SJSA1 (cell line): ENCODE measurements around the gene LOXL4. TPM values are rescaled to one million over a fixed set of nuclear protein-coding genes. Genes with fewer than 3 reads are reported as not detected.

ENCODE experiments used
- DNase-seq, 2 experiments: peaks; one replicate each; pipeline ENCODE4 v3.0.0-alpha.2; 2015 to 2020; ENCODE audit warnings: low spot score in 2 of 2, low read depth in 1 of 2
- H3K27ac ChIP-seq: fragments of 250-450 bp; sonication (Bioruptor Pico); 2 replicates; pipeline ENCODE4 v1.5.1; 2020; ENCODE audit warnings: mild to moderate bottlenecking, moderate library complexity
- H3K27me3 ChIP-seq: fragments of 250-450 bp; sonication (Bioruptor Pico); replicated peaks from 2 replicates; pipeline ENCODE4 v1.5.1; 2020; ENCODE audit warnings: mild to moderate bottlenecking, moderate library complexity
- H3K36me3 ChIP-seq: fragments of 250-450 bp; sonication (Bioruptor Pico); 2 replicates; pipeline ENCODE4 v1.5.1; 2020; ENCODE audit warnings: mild to moderate bottlenecking
- H3K4me1 ChIP-seq: fragments of 250-450 bp; sonication (Bioruptor Pico); replicated peaks from 2 replicates; pipeline ENCODE4 v1.6.1; 2021; ENCODE audit warnings: mild to moderate bottlenecking
- H3K4me3 ChIP-seq: fragments of 250-450 bp; sonication (Bioruptor Pico); 2 replicates; pipeline ENCODE4 v1.5.1; 2020; ENCODE audit warnings: mild to moderate bottlenecking
- H3K9me3 ChIP-seq: fragments of 250-450 bp; sonication (Bioruptor Pico); replicated peaks from 2 replicates; pipeline ENCODE4 v1.5.1; 2020; ENCODE audit warnings: mild to moderate bottlenecking
- total RNA-seq: library from RNA; depleted of rRNA; stranded (reverse); fragments of >200 nt; shearing (Covaris generic); gene quantifications from 2 replicates; pipeline ENCODE4 v1.2.3, GENCODE V29; 2014

Gene LOXL4
- total RNA-seq, 1 experiment from 2014 or later: 0.55 TPM

GRCh38 chr10:98265403-98266378 lies 2.3 kb downstream of the LOXL4 start:
- Histone ChIP-seq H3K9me3 (no peaks in the 10 kb centered on the region), H3K27me3 (no peaks in the 10 kb centered on the region), H3K4me3 (no peak overlapping the region), H3K36me3 (no peaks in the 10 kb centered on the region), H3K4me1 (peaks cover 24% of the 10 kb centered on the region), H3K27ac (no peak overlapping the region)
- DNase-seq: peak in 1 of 2 experiments; percentile 22

- Histone ChIP-seq H3K4me1 (peaks cover 28% of the 10 kb centered on the region), H3K27ac (no peak overlapping the region), H3K4me3 (no peak overlapping the region), H3K27me3 (no peaks in the 10 kb centered on the region), H3K36me3 (no peaks in the 10 kb centered on the region), H3K9me3 (no peaks in the 10 kb centered on the region)
- peak in 1 of 2 experiments; percentile 26 for DNase-seq
These were observed 3.5 kb downstream of the LOXL4 start for GRCh38 chr10:98264378-98265065.

GRCh38 chr10:98263088-98263487 lies 4.9 kb downstream of the LOXL4 start:
- H3K4me1 ChIP-seq: peaks cover 19% of the 10 kb centered on the region
- H3K27ac ChIP-seq: no peak overlapping the region
- DNase-seq: no peak
- no peaks in the 10 kb centered on the region for H3K36me3 ChIP-seq
- H3K27me3 ChIP-seq: no peaks in the 10 kb centered on the region
- H3K9me3 ChIP-seq: no peaks in the 10 kb centered on the region
- no peak overlapping the region for H3K4me3 ChIP-seq

GRCh38 chr10:98262571-98262970 lies 5.4 kb downstream of the LOXL4 start:
- H3K27me3 ChIP-seq: no peaks in the 10 kb centered on the region
- H3K9me3 ChIP-seq: no peaks in the 10 kb centered on the region
- H3K36me3 ChIP-seq: no peaks in the 10 kb centered on the region
- peaks cover 17% of the 10 kb centered on the region for H3K4me1 ChIP-seq
- DNase-seq: no peak
- no peak overlapping the region for H3K4me3 ChIP-seq
- H3K27ac ChIP-seq: no peak overlapping the region

GRCh38 chr10:98261436-98262277 lies 6.3 kb downstream of the LOXL4 start:
- Histone ChIP-seq H3K9me3 (no peaks in the 10 kb centered on the region), H3K36me3 (no peaks in the 10 kb centered on the region), H3K27ac (no peak overlapping the region), H3K27me3 (no peaks in the 10 kb centered on the region), H3K4me1 (peaks cover 17% of the 10 kb centered on the region), H3K4me3 (no peak overlapping the region)
- no peak for DNase-seq

- H3K27ac ChIP-seq: no peak overlapping the region
- no peak overlapping the region for H3K4me3 ChIP-seq
- DNase-seq: no peak
These were observed 7.2 kb downstream of the LOXL4 start for GRCh38 chr10:98260752-98261151.

GRCh38 chr10:98260350-98260749 lies 7.6 kb downstream of the LOXL4 start:
- Histone ChIP-seq H3K4me1 (peaks cover 17% of the 10 kb centered on the region), H3K4me3 (no peak overlapping the region), H3K36me3 (no peaks in the 10 kb centered on the region), H3K27me3 (no peaks in the 10 kb centered on the region), H3K9me3 (no peaks in the 10 kb centered on the region), H3K27ac (no peak overlapping the region)
- peak in 1 of 2 experiments; percentile 34 for DNase-seq

More at GRCh38 chr10:98260752-98261151, 7.2 kb downstream of the LOXL4 start:
- Histone ChIP-seq H3K36me3 (no peaks in the 10 kb centered on the region), H3K4me1 (peaks cover 17% of the 10 kb centered on the region), H3K27me3 (no peaks in the 10 kb centered on the region), H3K9me3 (no peaks in the 10 kb centered on the region)

GRCh38 chr10:98259606-98260315 lies 8.2 kb downstream of the LOXL4 start:
- peaks cover 17% of the 10 kb centered on the region for H3K4me1 ChIP-seq

GRCh38 chr10:98258683-98259454 lies 9.1 kb downstream of the LOXL4 start:
- Histone ChIP-seq H3K9me3 (no peaks in the 10 kb centered on the region), H3K4me3 (no peak overlapping the region), H3K27me3 (no peaks in the 10 kb centered on the region), H3K27ac (no peak overlapping the region), H3K36me3 (no peaks in the 10 kb centered on the region), H3K4me1 (peaks cover 17% of the 10 kb centered on the region)
- DNase-seq: no peak

More at GRCh38 chr10:98259606-98260315, 8.2 kb downstream of the LOXL4 start:
- H3K27ac ChIP-seq: no peak overlapping the region
- no peaks in the 10 kb centered on the region for H3K27me3 ChIP-seq
- DNase-seq: no peak
- H3K36me3 ChIP-seq: no peaks in the 10 kb centered on the region
- no peak overlapping the region for H3K4me3 ChIP-seq
- H3K9me3 ChIP-seq: no peaks in the 10 kb centered on the region

GRCh38 chr10:98257961-98258360 lies 10.0 kb downstream of the LOXL4 start:
- DNase-seq: no peak
- Histone ChIP-seq H3K9me3 (no peaks in the 10 kb centered on the region), H3K27ac (no peak overlapping the region), H3K27me3 (no peaks in the 10 kb centered on the region), H3K4me1 (peaks cover 17% of the 10 kb centered on the region), H3K4me3 (no peak overlapping the region), H3K36me3 (no peaks in the 10 kb centered on the region)

GRCh38 chr10:98257198-98257597 lies 10.8 kb downstream of the LOXL4 start:
- no peak overlapping the region for H3K27ac ChIP-seq
- H3K9me3 ChIP-seq: no peaks in the 10 kb centered on the region
- no peaks in the 10 kb centered on the region for H3K27me3 ChIP-seq
- H3K4me1 ChIP-seq: peaks cover 17% of the 10 kb centered on the region
- no peak overlapping the region for H3K4me3 ChIP-seq
- H3K36me3 ChIP-seq: no peaks in the 10 kb centered on the region
- no peak for DNase-seq

- Histone ChIP-seq H3K9me3 (no peaks in the 10 kb centered on the region), H3K36me3 (no peaks in the 10 kb centered on the region), H3K4me3 (no peak overlapping the region), H3K4me1 (peaks cover 17% of the 10 kb centered on the region), H3K27ac (no peak overlapping the region), H3K27me3 (no peaks in the 10 kb centered on the region)
- DNase-seq: no peak
These were observed 11.3 kb downstream of the LOXL4 start for GRCh38 chr10:98256692-98257091.
